Transverse colon (tissue), 4 donors: ENCODE results near the gene CSNK1D.
A peak's percentile ranks its signal among the peaks of the same experiment; 100 is the strongest.

Experiments
- EP300 ChIP-seq: sonication (generic); formaldehyde crosslinking; IDR thresholded peaks from one replicate; pipeline ENCODE4 v1.6.1; 2017; ENCODE audit warnings: antibody characterized with exemption, low read depth
- POLR2A ChIP-seq: fragments of 450-650 bp; IDR thresholded peaks from one replicate; pipeline ENCODE4 v1.6.1; 2016; ENCODE audit warnings: antibody characterized with exemption, mild to moderate bottlenecking, moderate library complexity
- POLR2AphosphoS5 ChIP-seq, 3 donors: sonication (generic); formaldehyde crosslinking; IDR thresholded peaks; one replicate each; pipeline ENCODE4 v1.6.1; 2016; ENCODE audit warnings: antibody characterized with exemption in 3 of 3
- TF ChIP-seq, protein P1 (sequence below), 5 experiments: fragments of 200-600 bp in 3 of 5; fragments of 450-650 bp in 2 of 5; sonication (generic) in 3 of 5; IDR thresholded peaks; 1 replicate in 2 of 5; 2 replicates in 3 of 5; pipeline ENCODE4 v1.5.1; 2016 to 2017; ENCODE audit warnings: antibody characterized with exemption in 5 of 5, inconsistent platforms in 3 of 5, mild to moderate bottlenecking in 2 of 5, moderate library complexity in 1 of 5

DNA sequence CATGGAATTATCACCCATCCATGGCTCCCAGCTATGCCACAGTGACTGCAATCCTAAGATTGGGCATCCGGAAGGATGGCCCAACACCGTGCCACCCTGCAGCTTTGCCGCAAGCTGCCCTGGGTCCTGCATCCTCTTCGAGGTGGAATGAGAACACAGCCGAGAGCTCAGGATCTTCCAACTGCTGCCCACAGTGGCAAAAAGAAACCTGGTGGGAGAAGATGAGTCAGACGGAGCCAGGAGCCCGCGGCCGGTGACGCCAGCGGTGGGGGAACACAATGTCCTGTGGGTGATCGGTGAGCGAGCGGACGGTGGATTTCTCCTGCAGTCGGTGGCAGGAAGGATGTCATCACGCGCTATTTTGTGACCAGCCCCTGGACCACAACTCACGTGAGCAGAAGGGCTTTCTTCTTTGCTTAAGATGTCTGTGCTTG, 23.8 kb upstream of the CSNK1D start:
- TF ChIP-seq, protein P1, sequence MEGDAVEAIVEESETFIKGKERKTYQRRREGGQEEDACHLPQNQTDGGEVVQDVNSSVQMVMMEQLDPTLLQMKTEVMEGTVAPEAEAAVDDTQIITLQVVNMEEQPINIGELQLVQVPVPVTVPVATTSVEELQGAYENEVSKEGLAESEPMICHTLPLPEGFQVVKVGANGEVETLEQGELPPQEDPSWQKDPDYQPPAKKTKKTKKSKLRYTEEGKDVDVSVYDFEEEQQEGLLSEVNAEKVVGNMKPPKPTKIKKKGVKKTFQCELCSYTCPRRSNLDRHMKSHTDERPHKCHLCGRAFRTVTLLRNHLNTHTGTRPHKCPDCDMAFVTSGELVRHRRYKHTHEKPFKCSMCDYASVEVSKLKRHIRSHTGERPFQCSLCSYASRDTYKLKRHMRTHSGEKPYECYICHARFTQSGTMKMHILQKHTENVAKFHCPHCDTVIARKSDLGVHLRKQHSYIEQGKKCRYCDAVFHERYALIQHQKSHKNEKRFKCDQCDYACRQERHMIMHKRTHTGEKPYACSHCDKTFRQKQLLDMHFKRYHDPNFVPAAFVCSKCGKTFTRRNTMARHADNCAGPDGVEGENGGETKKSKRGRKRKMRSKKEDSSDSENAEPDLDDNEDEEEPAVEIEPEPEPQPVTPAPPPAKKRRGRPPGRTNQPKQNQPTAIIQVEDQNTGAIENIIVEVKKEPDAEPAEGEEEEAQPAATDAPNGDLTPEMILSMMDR (IDR thresholded peaks at IDR 0.05), result no peak
- TF ChIP-seq POLR2A, result peak; percentile 8
- TF ChIP-seq EP300, result peak; percentile 99
- peak; percentile 93 to 95 (median 94) for TF ChIP-seq POLR2AphosphoS5 (IDR thresholded peaks at IDR 0.05)
